ENCODE measurements around the gene SERPINI1. TPM values are rescaled to one million over a fixed set of nuclear protein-coding genes. Genes with fewer than 3 reads are reported as not detected.

Gene SERPINI1
- total RNA-seq = 5.1 TPM
- long read RNA-seq, transcript SERPINI1-202 (9 exons, 1,890 nt) = major isoform, 7 of 8 reads
- long read RNA-seq, partial matches to known transcripts = 1 of 8 reads
- long read RNA-seq, other reads (novel, unspliced or antisense) = 0 of 8 reads

- intact Hi-C loops (cut with micrococcal nuclease) = no loop called here
- peak; percentile 92 for ATAC-seq
- DNase-seq = peak; percentile 88
These were observed at the start of gene SERPINI1 for GRCh38 chr3:167735233-167736138. Gene SERPINI1 (plus strand): TSS chr3:167735721. CDS start chr3:167789129, 53,408 bp downstream.

- intact Hi-C loops (cut with micrococcal nuclease) = no loop called here
- no peak for DNase-seq
- no peak for ATAC-seq
These were observed 44.2 kb upstream of the SERPINI1 start for GRCh38 chr3:167691366-167691765.

GRCh38 chr3:167694121-167694520, 41.4 kb upstream of the SERPINI1 start:
- intact Hi-C loops (cut with micrococcal nuclease) = no loop called here
- ATAC-seq (no peak), DNase-seq (no peak)

- ATAC-seq (no peak), DNase-seq (no peak)
- intact Hi-C loops (cut with micrococcal nuclease) = no loop called here
These were observed 35.5 kb upstream of the SERPINI1 start for GRCh38 chr3:167700046-167700445.

- intact Hi-C loops (cut with micrococcal nuclease) = no loop called here
- ATAC-seq = no peak
- no peak for DNase-seq
These were observed 34.6 kb upstream of the SERPINI1 start for GRCh38 chr3:167700926-167701325.

GRCh38 chr3:167705840-167706239, 29.7 kb upstream of the SERPINI1 start:
- intact Hi-C loops (cut with micrococcal nuclease) = no loop called here
- ATAC-seq (no peak), DNase-seq (no peak)

- intact Hi-C loops (cut with micrococcal nuclease) = no loop called here
- no peak for DNase-seq
These were observed 25.8 kb upstream of the SERPINI1 start for GRCh38 chr3:167709690-167710089.

GRCh38 chr3:167710552-167710951, 25.0 kb upstream of the SERPINI1 start:
- intact Hi-C loops (cut with micrococcal nuclease) = no loop called here
- ATAC-seq = no peak
- no peak for DNase-seq

More at GRCh38 chr3:167709690-167710089, 25.8 kb upstream of the SERPINI1 start:
- no peak for ATAC-seq

GRCh38 chr3:167711439-167711838, 24.1 kb upstream of the SERPINI1 start:
- ATAC-seq = no peak
- intact Hi-C loops (cut with micrococcal nuclease) = no loop called here

GRCh38 chr3:167712445-167712844, 23.1 kb upstream of the SERPINI1 start:
- no peak for DNase-seq
- no peak for ATAC-seq
- intact Hi-C loops (cut with micrococcal nuclease) = no loop called here

More at GRCh38 chr3:167711439-167711838, 24.1 kb upstream of the SERPINI1 start:
- no peak for DNase-seq

GRCh38 chr3:167714871-167715270, 20.6 kb upstream of the SERPINI1 start:
- DNase-seq = no peak
- ATAC-seq = no peak
- intact Hi-C loops (cut with micrococcal nuclease) = no loop called here

- intact Hi-C loops (cut with micrococcal nuclease) = no loop called here
- ATAC-seq (peak; percentile 38), DNase-seq (no peak)
These were observed 18.6 kb upstream of the SERPINI1 start for GRCh38 chr3:167716920-167717319.

GRCh38 chr3:167718582-167718981, 16.9 kb upstream of the SERPINI1 start:
- intact Hi-C loops (cut with micrococcal nuclease) = no loop called here
- DNase-seq (no peak), ATAC-seq (no peak)

- intact Hi-C loops (cut with micrococcal nuclease) = no loop called here
- DNase-seq (no peak), ATAC-seq (no peak)
These were observed 12.5 kb upstream of the SERPINI1 start for GRCh38 chr3:167723025-167723512.

GRCh38 chr3:167723872-167724271, 11.6 kb upstream of the SERPINI1 start:
- DNase-seq = no peak
- intact Hi-C loops (cut with micrococcal nuclease) = no loop called here
- ATAC-seq = no peak

GRCh38 chr3:167728176-167728575, 7.3 kb upstream of the SERPINI1 start:
- no peak for DNase-seq
- intact Hi-C loops (cut with micrococcal nuclease) = no loop called here
- ATAC-seq = peak; percentile 72

- intact Hi-C loops (cut with micrococcal nuclease) = no loop called here
- ATAC-seq (peak; percentile 90), DNase-seq (no peak)
These were observed 6.7 kb upstream of the SERPINI1 start for GRCh38 chr3:167728632-167729323.

- ATAC-seq = no peak
- DNase-seq = no peak
- intact Hi-C loops (cut with micrococcal nuclease) = no loop called here
These were observed 5.9 kb upstream of the SERPINI1 start for GRCh38 chr3:167729591-167729990.

- intact Hi-C loops (cut with micrococcal nuclease) = no loop called here
- ATAC-seq (no peak), DNase-seq (no peak)
These were observed 4.1 kb upstream of the SERPINI1 start for GRCh38 chr3:167731393-167731792.

Data from left ventricle myocardium superior (tissue), 1 donor.